Ramos (cell line): ENCODE data around the gene RRP1.

Source experiments
- in situ Hi-C: fragments of 300-500 bp; cut with MboI; formaldehyde crosslinking; loops from one replicate; pipeline ENCODE4 v1.14.3; 2022; ENCODE audit warnings: low sequenced_read_pairs; ENCODE audit not compliant: unreplicated experiment

Gene RRP1

GRCh38 chr21:43774163-43774562, 15.2 kb upstream of the RRP1 start:
- in situ Hi-C loops, result no loop called here

- in situ Hi-C loops, result no loop called here
Measured at GRCh38 chr21:43775190-43775589, 14.2 kb upstream of the RRP1 start.

- in situ Hi-C loops, result no loop called here
Measured at GRCh38 chr21:43775795-43776430, 13.5 kb upstream of the RRP1 start, which contains the start of gene CSTB. TSS of gene CSTB (minus strand) at chr21:43776308. CDS start at chr21:43776269, 39 bp downstream.

GRCh38 chr21:43777953-43778352, 11.4 kb upstream of the RRP1 start:
- in situ Hi-C loops, result no loop called here

- in situ Hi-C loops, result no loop called here
Measured at GRCh38 chr21:43778469-43779335, 10.7 kb upstream of the RRP1 start.

- in situ Hi-C loops, result no loop called here
Measured at GRCh38 chr21:43779660-43780059, 9.7 kb upstream of the RRP1 start.

- in situ Hi-C loops, result no loop called here
Measured at GRCh38 chr21:43781846-43782245, 7.5 kb upstream of the RRP1 start.

GRCh38 chr21:43782431-43783097, 6.8 kb upstream of the RRP1 start:
- in situ Hi-C loops, result no loop called here

GRCh38 chr21:43783098-43783700, 6.2 kb upstream of the RRP1 start:
- in situ Hi-C loops, result no loop called here

GRCh38 chr21:43785134-43785533, 4.2 kb upstream of the RRP1 start:
- in situ Hi-C loops, result no loop called here

- in situ Hi-C loops, result no loop called here
Measured at GRCh38 chr21:43786300-43786806, 3.0 kb upstream of the RRP1 start.

- in situ Hi-C loops, result no loop called here
Measured at GRCh38 chr21:43786807-43787440, 2.5 kb upstream of the RRP1 start.

GRCh38 chr21:43790010-43790524, 690 bp downstream of the RRP1 start:
- in situ Hi-C loops, result no loop called here

GRCh38 chr21:43792406-43792805, 3.0 kb downstream of the RRP1 start:
- in situ Hi-C loops, result no loop called here

- in situ Hi-C loops, result no loop called here
Measured at GRCh38 chr21:43793243-43793642, 3.9 kb downstream of the RRP1 start.

GRCh38 chr21:43794311-43794710, 4.9 kb downstream of the RRP1 start:
- in situ Hi-C loops, result no loop called here

GRCh38 chr21:43794857-43795256, 5.5 kb downstream of the RRP1 start:
- in situ Hi-C loops, result loop anchor here (5.0 kb wide), 1 partner anchor 48 kb away; no protein-coding TSS in a partner anchor

GRCh38 chr21:43797415-43797814, 8.0 kb downstream of the RRP1 start:
- in situ Hi-C loops, result loop anchor here (5.0 kb wide), 1 partner anchor 50 kb away; no protein-coding TSS in a partner anchor

GRCh38 chr21:43797925-43798715, 8.7 kb downstream of the RRP1 start:
- in situ Hi-C loops, result loop anchor here (5.0 kb wide), 1 partner anchor 51 kb away; no protein-coding TSS in a partner anchor
